ENCODE data around the gene EHD2.

GRCh38 chr19:47762615-47763308 lies 49.5 kb downstream of the EHD2 start:
- no peak for TF ChIP-seq CTCF (conservative IDR thresholded peaks at IDR 0.05; ENCODE audit: low read depth, low read length)
- TF ChIP-seq EZH2 (IDR thresholded peaks at IDR 0.05; ENCODE audit: low read length, unreplicated experiment), result no peak
- no peak for TF ChIP-seq EZH2phosphoT487 (IDR thresholded peaks at IDR 0.05; ENCODE audit: borderline replicate concordance, low read length)
